ENCODE data around the gene HMGB2.

The HMGB2 gene

DNA sequence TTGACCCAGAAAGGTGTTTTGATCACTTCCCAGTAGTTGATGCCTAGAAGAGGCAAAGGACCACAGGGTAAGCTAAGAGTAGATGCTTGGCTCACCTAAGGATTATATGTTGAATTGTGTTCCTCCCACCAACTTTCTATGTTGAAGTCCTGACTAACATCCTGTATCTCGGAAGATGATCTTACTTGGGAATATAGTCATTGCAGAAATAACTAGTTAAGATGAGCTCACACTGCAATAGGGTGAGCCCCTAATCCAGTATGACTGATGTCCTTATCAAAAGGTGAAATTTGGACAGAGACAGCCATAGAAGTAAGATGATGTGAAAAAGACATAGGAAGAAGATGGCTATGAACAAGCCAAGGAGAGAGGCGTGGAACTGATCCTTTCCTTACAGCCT is 3.3 kb upstream of the HMGB2 start:
- Histone ChIP-seq H3K36me3 (ENCODE audit: control insufficient read depth in 5 of 5, insufficient read depth in 5 of 5, low read length in 5 of 5) (peaks cover 0 to 4% (median 0%) of the 10 kb centered on the region in 5 donors), H3K9me3 (ENCODE audit: control insufficient read depth in 5 of 5, low read length in 5 of 5) (no peaks in the 10 kb centered on the region), H3K4me3 (ENCODE audit: low read depth in 1 of 5, low read length in 5 of 5) (no peak overlapping the region), H3K27ac (ENCODE audit: low read depth, low read length) (no peak overlapping the region), H3K4me1 (ENCODE audit: control insufficient read depth in 5 of 5, insufficient read depth in 5 of 5, low read length in 5 of 5) (peaks cover 0 to 22% (median 20%) of the 10 kb centered on the region in 5 donors), H3K9ac (ENCODE audit: low read length in 5 of 5) (no peak overlapping the region), H3K27me3 (ENCODE audit: control insufficient read depth in 5 of 5, insufficient read depth in 4 of 5, low read length in 5 of 5) (no peaks in the 10 kb centered on the region)

DNA sequence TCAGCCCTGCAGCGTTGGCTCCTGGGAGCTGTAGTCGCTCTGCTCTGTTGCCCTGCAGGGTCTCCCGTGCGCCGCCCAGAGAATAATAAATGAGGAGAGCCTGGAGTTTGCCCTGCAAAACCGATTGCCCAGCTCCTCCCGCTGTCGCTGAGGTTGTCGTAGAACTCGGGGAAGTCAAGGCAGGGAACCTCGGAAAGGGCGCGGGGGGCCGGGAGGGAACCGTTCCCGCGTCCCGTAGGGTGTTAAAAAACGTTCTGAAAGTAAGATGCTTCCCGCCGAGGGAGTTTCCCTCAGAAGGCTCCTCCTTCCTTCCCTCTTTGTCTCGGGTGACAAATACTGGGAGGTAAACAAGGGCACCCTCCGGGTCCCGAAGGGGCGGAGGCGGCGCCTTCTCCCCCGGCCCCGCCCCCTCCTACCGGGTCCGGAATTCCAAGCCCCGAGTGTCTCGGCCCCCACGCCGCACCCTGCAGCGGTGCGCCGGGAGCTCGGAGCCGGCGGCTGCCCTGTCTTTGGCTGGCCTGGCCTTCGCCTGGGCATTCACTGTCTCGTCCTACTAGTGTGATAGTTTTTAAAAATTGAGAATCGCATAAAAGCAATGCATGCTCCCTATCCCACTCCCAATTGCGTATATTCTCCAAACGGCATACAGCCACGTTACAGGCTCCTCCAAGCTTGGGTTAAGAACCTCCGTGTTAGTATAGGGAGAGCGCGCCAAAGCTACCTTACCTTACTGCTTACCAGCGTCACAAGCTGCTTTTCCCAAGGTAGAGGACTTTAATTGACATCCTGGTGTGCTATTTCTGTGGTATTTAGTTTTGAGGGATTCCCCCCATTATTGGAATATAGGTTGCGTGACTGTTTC is 964 bp upstream of the HMGB2 start:
- peak overlapping the region in 4 of 5 donors; percentile 58 to 74 (median 67) for H3K9ac ChIP-seq (ENCODE audit: low read length in 5 of 5)
- H3K27me3 ChIP-seq (ENCODE audit: control insufficient read depth in 5 of 5, insufficient read depth in 4 of 5, low read length in 5 of 5) = no peaks in the 10 kb centered on the region
- H3K36me3 ChIP-seq (ENCODE audit: control insufficient read depth in 5 of 5, insufficient read depth in 5 of 5, low read length in 5 of 5) = peaks cover 5 to 17% (median 6%) of the 10 kb centered on the region in 5 donors
- peaks cover 0 to 31% (median 28%) of the 10 kb centered on the region in 5 donors for H3K4me1 ChIP-seq (ENCODE audit: control insufficient read depth in 5 of 5, insufficient read depth in 5 of 5, low read length in 5 of 5)
- no peaks in the 10 kb centered on the region for H3K9me3 ChIP-seq (ENCODE audit: control insufficient read depth in 5 of 5, low read length in 5 of 5)
- peak overlapping the region; percentile 85 to 99 (median 96) for H3K4me3 ChIP-seq (ENCODE audit: low read depth in 1 of 5, low read length in 5 of 5)
- peak overlapping the region; percentile 65 for H3K27ac ChIP-seq (ENCODE audit: low read depth, low read length)

DNA sequence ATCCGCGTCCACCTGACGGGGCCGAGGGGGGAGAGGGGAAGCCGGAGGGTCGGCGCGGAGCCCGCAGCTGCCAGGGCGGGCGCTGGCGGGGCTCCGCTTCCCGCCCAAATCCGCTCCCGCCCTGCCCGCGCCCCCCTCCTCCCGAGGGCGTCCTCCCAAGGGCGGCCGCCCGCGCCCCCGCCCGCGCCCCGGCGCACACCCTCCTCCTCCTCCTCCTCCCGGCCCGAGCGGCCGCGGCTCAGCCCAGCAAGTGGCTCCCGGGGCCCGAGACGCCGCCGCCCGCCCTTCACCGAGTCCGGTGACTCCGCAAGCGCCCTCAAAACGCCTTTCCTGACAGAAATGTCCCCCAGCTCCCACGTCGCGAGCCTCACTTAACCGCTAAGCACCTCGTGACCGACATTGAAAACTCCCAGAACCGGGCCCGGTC is 487 bp downstream of the HMGB2 start:
- Histone ChIP-seq H3K9me3 (ENCODE audit: control insufficient read depth in 5 of 5, low read length in 5 of 5) (no peaks in the 10 kb centered on the region), H3K27ac (ENCODE audit: low read depth, low read length) (peak overlapping the region; percentile 92), H3K27me3 (ENCODE audit: control insufficient read depth in 5 of 5, insufficient read depth in 4 of 5, low read length in 5 of 5) (no peaks in the 10 kb centered on the region), H3K4me3 (ENCODE audit: low read depth in 1 of 5, low read length in 5 of 5) (peak overlapping the region; percentile 93 to 99 (median 96)), H3K36me3 (ENCODE audit: control insufficient read depth in 5 of 5, insufficient read depth in 5 of 5, low read length in 5 of 5) (peaks cover 10 to 27% (median 13%) of the 10 kb centered on the region in 5 donors), H3K4me1 (ENCODE audit: control insufficient read depth in 5 of 5, insufficient read depth in 5 of 5, low read length in 5 of 5) (peaks cover 0 to 31% (median 28%) of the 10 kb centered on the region in 5 donors), H3K9ac (ENCODE audit: low read length in 5 of 5) (peak overlapping the region in 4 of 5 donors; percentile 84 to 94 (median 86))

DNA sequence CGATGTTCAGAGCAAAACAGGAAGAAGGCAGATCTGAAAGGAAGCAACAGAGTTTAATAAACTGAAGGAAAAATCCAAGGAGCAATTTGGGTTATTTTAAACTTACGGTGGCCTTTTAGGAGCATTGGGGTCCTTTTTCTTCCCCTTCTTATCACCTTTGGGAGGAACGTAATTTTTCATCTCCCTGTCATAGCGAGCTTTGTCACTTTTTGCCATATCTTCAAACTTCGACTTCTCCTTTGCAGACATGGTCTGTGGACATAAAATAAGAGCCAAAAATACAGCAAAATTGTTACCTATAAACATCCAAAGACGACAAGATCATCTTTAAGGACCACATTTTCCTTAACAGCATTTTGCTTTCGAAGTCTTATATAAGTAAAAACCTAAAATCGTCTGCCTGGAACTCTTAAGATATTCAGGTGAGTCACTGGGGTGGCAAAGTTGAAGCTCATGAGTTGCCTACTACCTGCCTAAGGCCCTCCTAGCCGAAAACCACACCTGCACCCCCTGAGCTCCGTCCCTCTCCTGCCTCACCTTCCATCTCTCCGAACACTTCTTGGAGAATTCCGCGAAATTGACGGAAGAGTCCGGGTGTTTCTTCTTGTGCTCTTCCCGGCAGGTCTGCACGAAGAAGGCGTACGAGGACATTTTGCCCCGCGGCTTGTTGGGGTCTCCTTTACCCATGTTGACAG is 1.0 kb downstream of the HMGB2 start:
- H3K27ac ChIP-seq (ENCODE audit: low read depth, low read length) = peak overlapping the region; percentile 92
- H3K36me3 ChIP-seq (ENCODE audit: control insufficient read depth in 5 of 5, insufficient read depth in 5 of 5, low read length in 5 of 5) = peaks cover 16 to 30% (median 19%) of the 10 kb centered on the region in 5 donors
- H3K4me1 ChIP-seq (ENCODE audit: control insufficient read depth in 5 of 5, insufficient read depth in 5 of 5, low read length in 5 of 5) = peaks cover 0 to 31% (median 28%) of the 10 kb centered on the region in 5 donors
- peak overlapping the region; percentile 93 to 99 (median 96) for H3K4me3 ChIP-seq (ENCODE audit: low read depth in 1 of 5, low read length in 5 of 5)
- no peaks in the 10 kb centered on the region for H3K9me3 ChIP-seq (ENCODE audit: control insufficient read depth in 5 of 5, low read length in 5 of 5)
- H3K9ac ChIP-seq (ENCODE audit: low read length in 5 of 5) = peak overlapping the region; percentile 1 to 87 (median 79)
- no peaks in the 10 kb centered on the region for H3K27me3 ChIP-seq (ENCODE audit: control insufficient read depth in 5 of 5, insufficient read depth in 4 of 5, low read length in 5 of 5)

DNA sequence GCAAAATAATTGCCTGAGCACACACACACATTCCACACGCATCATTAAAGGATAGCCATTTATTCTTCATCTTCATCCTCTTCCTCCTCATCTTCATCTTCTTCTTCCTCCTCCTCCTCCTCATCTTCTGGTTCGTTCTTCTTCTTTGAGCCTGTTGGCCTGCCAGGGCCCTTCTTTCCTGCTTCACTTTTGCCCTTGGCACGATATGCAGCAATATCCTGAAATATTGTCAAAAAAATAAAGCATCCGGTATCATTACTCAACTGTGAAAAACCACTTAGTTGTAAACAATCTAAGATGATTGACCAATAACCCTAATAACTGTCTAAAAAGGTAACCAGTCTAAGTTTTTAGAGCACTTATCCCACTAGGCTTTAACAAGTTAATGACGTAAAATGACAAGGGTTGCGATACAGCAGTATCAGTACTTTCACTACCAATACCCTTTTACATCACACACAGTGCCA is 2.1 kb downstream of the HMGB2 start:
- Histone ChIP-seq H3K27me3 (ENCODE audit: control insufficient read depth in 5 of 5, insufficient read depth in 4 of 5, low read length in 5 of 5) (no peaks in the 10 kb centered on the region), H3K9ac (ENCODE audit: low read length in 5 of 5) (peak overlapping the region in 2 of 5 donors; percentile 63 to 83), H3K27ac (ENCODE audit: low read depth, low read length) (peak overlapping the region; percentile 92), H3K9me3 (ENCODE audit: control insufficient read depth in 5 of 5, low read length in 5 of 5) (no peaks in the 10 kb centered on the region), H3K4me1 (ENCODE audit: control insufficient read depth in 5 of 5, insufficient read depth in 5 of 5, low read length in 5 of 5) (peaks cover 0 to 31% (median 28%) of the 10 kb centered on the region in 5 donors), H3K36me3 (ENCODE audit: control insufficient read depth in 5 of 5, insufficient read depth in 5 of 5, low read length in 5 of 5) (peaks cover 16 to 30% (median 19%) of the 10 kb centered on the region in 5 donors), H3K4me3 (ENCODE audit: low read depth in 1 of 5, low read length in 5 of 5) (peak overlapping the region in 3 of 5 donors; percentile 93 to 96 (median 95))

DNA sequence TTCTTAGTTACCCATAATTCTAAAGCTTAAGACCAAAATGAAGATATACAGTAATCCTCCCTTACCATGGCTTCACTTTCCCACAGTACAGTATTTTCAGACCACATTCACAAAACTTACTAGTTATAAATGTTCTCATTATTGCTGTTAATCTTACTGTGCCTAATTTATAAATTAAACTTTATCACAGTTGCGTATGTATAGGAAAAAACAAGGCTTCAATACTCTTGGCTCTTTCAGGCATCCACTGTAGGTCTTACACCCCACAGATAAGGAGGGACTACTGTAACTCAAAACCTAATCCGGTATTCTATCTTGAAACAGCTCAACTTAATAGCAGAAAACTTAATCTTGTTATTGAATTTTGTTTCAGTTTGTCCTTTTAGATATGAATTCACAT is 3.6 kb downstream of the HMGB2 start:
- peaks cover 0 to 30% (median 28%) of the 10 kb centered on the region in 5 donors for H3K4me1 ChIP-seq (ENCODE audit: control insufficient read depth in 5 of 5, insufficient read depth in 5 of 5, low read length in 5 of 5)
- H3K27ac ChIP-seq (ENCODE audit: low read depth, low read length) = no peak overlapping the region
- no peak overlapping the region for H3K9ac ChIP-seq (ENCODE audit: low read length in 5 of 5)
- H3K4me3 ChIP-seq (ENCODE audit: low read depth in 1 of 5, low read length in 5 of 5) = no peak overlapping the region
- H3K9me3 ChIP-seq (ENCODE audit: control insufficient read depth in 5 of 5, low read length in 5 of 5) = no peaks in the 10 kb centered on the region
- peaks cover 18 to 37% (median 22%) of the 10 kb centered on the region in 5 donors for H3K36me3 ChIP-seq (ENCODE audit: control insufficient read depth in 5 of 5, insufficient read depth in 5 of 5, low read length in 5 of 5)
- no peaks in the 10 kb centered on the region for H3K27me3 ChIP-seq (ENCODE audit: control insufficient read depth in 5 of 5, insufficient read depth in 4 of 5, low read length in 5 of 5)

DNA sequence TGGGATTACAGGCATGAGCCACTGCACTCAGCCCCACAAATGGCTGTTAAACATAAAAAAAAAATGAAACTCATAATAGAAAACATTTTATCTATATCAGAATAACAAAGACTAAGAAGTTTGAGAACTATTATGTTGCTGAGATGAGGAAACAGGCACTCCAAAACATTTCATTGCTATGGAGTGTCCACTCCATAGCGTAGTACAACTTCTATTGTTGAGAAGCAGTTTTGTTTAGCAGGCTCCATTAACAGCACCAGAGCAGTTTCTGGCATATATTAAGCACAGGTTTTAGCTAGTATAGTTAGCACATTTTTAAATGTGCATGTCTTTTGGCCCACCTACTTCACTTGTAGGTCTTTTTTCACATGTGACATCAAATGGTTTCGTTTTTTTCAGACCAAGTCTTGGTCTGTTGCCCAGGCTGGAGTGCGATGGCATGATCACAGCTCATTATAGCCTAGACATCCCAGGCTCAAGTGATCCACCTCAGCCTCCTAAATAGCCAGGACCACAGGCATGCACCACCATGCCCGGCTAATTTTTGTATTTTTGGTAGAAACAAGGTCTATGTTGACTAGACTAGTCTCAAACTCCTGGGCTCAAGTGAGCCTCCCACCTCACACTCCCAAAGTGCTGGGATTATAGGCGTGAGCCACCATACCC is 5.8 kb downstream of the HMGB2 start:
- H3K4me3 ChIP-seq (ENCODE audit: low read depth in 1 of 5, low read length in 5 of 5) = no peak overlapping the region
- H3K36me3 ChIP-seq (ENCODE audit: control insufficient read depth in 5 of 5, insufficient read depth in 5 of 5, low read length in 5 of 5) = peaks cover 23 to 37% (median 23%) of the 10 kb centered on the region in 5 donors
- peaks cover 0 to 20% (median 17%) of the 10 kb centered on the region in 5 donors for H3K4me1 ChIP-seq (ENCODE audit: control insufficient read depth in 5 of 5, insufficient read depth in 5 of 5, low read length in 5 of 5)
- H3K27me3 ChIP-seq (ENCODE audit: control insufficient read depth in 5 of 5, insufficient read depth in 4 of 5, low read length in 5 of 5) = no peaks in the 10 kb centered on the region
- H3K27ac ChIP-seq (ENCODE audit: low read depth, low read length) = no peak overlapping the region
- H3K9me3 ChIP-seq (ENCODE audit: control insufficient read depth in 5 of 5, low read length in 5 of 5) = no peaks in the 10 kb centered on the region
- H3K9ac ChIP-seq (ENCODE audit: low read length in 5 of 5) = no peak overlapping the region

DNA sequence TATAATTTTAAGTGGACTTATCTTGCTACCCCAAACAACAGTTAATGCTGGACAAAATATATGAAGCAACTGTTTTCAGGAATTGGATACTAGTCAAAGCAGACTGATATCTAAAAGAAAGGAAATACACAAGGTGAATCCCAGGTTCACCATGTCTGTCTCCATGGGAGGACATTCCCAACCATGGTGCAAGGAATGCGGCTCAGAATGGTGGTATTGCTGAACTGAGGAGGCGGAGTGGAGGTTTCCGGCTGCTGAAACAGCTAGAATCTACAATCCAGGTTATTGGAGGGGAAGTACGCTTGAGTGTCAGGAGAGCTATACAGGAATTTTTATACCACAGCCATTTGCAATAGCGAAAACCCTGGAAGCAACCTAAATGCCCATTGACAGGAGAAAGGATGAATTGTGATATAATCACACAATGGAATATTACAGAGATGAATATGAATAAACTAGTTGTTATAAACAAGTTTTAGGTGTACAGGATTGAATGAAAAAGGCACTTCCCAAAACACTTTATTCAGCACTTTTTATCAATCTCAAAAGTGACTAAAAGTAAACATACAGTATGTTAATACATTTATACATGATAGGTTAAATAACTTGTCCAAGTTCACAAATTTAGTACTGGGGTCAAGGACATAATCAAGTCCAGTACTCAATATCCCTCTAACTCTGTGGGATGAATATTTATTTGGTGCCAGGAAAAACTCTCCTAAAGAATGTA is 9.0 kb downstream of the HMGB2 start:
- H3K27ac ChIP-seq (ENCODE audit: low read depth, low read length) = no peak overlapping the region
- H3K36me3 ChIP-seq (ENCODE audit: control insufficient read depth in 5 of 5, insufficient read depth in 5 of 5, low read length in 5 of 5) = peaks cover 20 to 27% (median 26%) of the 10 kb centered on the region in 5 donors
- H3K4me1 ChIP-seq (ENCODE audit: control insufficient read depth in 5 of 5, insufficient read depth in 5 of 5, low read length in 5 of 5) = no peaks in the 10 kb centered on the region
- no peak overlapping the region for H3K9ac ChIP-seq (ENCODE audit: low read length in 5 of 5)
- H3K27me3 ChIP-seq (ENCODE audit: control insufficient read depth in 5 of 5, insufficient read depth in 4 of 5, low read length in 5 of 5) = no peaks in the 10 kb centered on the region
- no peak overlapping the region for H3K4me3 ChIP-seq (ENCODE audit: low read depth in 1 of 5, low read length in 5 of 5)
- H3K9me3 ChIP-seq (ENCODE audit: control insufficient read depth in 5 of 5, low read length in 5 of 5) = no peaks in the 10 kb centered on the region

DNA sequence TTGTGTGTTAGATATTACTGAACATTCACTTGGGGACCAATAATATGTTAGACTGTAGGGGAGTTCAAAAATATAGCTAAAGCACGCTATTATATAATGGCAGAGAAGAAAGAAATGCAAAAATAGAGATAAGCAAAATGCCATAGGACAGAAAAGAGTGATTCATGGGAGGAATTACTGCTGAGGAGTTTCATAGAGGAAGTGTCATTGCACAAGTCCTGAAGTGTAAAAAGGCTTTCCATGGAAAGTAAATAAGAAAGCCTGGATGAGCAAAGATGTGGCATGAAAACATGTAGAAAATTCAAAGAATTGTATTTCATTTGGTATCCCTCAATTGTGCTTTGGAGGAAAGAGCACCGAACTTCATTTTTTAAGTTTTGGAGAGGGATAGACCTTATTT is 14.5 kb downstream of the HMGB2 start:
- peaks cover 10 to 26% (median 12%) of the 10 kb centered on the region in 5 donors for H3K36me3 ChIP-seq (ENCODE audit: control insufficient read depth in 5 of 5, insufficient read depth in 5 of 5, low read length in 5 of 5)
- no peaks in the 10 kb centered on the region for H3K9me3 ChIP-seq (ENCODE audit: control insufficient read depth in 5 of 5, low read length in 5 of 5)
- H3K4me3 ChIP-seq (ENCODE audit: low read depth in 1 of 5, low read length in 5 of 5) = no peak overlapping the region
- H3K27ac ChIP-seq (ENCODE audit: low read depth, low read length) = no peak overlapping the region
- H3K27me3 ChIP-seq (ENCODE audit: control insufficient read depth in 5 of 5, insufficient read depth in 4 of 5, low read length in 5 of 5) = no peaks in the 10 kb centered on the region
- no peak overlapping the region for H3K9ac ChIP-seq (ENCODE audit: low read length in 5 of 5)
- peaks cover 0 to 4% (median 0%) of the 10 kb centered on the region in 5 donors for H3K4me1 ChIP-seq (ENCODE audit: control insufficient read depth in 5 of 5, insufficient read depth in 5 of 5, low read length in 5 of 5)

Measured in subcutaneous abdominal adipose tissue (tissue), 5 donors.